Measurements from ENCODE around the gene ACSS3.

- no peak for TF ChIP-seq CTCF (IDR thresholded peaks at IDR 0.05)
- no peak for TF ChIP-seq POLR2A (IDR thresholded peaks at IDR 0.05)
Observed at GRCh38 chr12:81207664-81208063, 129.8 kb downstream of the ACSS3 start.
